ENCODE results near the gene IKZF1.

IKZF1 gene

DNA sequence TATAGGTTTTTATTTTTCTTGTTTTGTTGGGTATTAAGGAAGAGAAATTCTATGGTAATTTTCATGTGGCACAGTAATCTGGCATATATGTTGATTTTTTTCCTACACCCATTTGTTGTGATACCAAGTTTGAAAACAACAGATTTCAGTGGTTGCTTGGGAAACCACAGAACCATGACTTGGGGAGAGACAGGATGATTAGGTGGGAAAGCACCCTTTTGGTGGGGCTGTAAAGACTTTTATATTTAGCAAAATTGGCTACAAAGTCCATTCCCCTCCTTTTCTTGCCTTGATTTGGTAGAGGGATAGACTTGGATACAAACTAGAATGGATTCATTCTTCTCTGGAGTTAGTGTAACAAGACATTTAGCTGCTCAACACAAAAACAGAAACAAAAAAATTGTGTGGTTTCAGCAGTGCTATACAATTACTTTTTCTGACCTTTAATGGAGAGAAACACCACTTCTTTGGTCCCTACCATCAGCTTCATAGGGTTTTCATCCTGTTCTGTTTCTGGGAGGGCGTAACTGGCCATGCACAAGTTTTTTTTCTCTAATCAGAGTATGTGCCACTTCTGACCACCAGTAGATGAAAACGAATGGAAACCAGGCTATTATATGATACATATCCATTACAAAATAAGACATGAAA lies 92.9 kb downstream of the IKZF1 start:
- Histone ChIP-seq H3K79me2 (ENCODE audit: control insufficient read depth, low read length) (peaks cover 30% of the 10 kb centered on the region), H3K27ac (ENCODE audit: low read depth, low read length) (no peak overlapping the region), H3K4me1 (ENCODE audit: control insufficient read depth, low read length) (peaks cover 45% of the 10 kb centered on the region), H3K9me3 (ENCODE audit: control insufficient read depth, insufficient read depth, low read length) (no peaks in the 10 kb centered on the region), H3K4me2 (ENCODE audit: low read length) (no peak overlapping the region), H3K27me3 (ENCODE audit: control insufficient read depth, low read length) (no peaks in the 10 kb centered on the region), H3K9me2 (replicated peaks; ENCODE audit: control insufficient read depth, low read length) (no peaks in the 10 kb centered on the region), H3K36me3 (ENCODE audit: control insufficient read depth, low read length) (peaks cover 96% of the 10 kb centered on the region), H3K4me3 (ENCODE audit: low read length) (no peak overlapping the region), H3F3A (ENCODE audit: control insufficient read depth, insufficient read depth) (peaks cover 27% of the 10 kb centered on the region), H4K20me1 (ENCODE audit: control insufficient read depth, insufficient read depth, low read depth, low read length) (peaks cover 15% of the 10 kb centered on the region; the same call in 1 of the 2 replicates)
- TF ChIP-seq, protein P1, sequence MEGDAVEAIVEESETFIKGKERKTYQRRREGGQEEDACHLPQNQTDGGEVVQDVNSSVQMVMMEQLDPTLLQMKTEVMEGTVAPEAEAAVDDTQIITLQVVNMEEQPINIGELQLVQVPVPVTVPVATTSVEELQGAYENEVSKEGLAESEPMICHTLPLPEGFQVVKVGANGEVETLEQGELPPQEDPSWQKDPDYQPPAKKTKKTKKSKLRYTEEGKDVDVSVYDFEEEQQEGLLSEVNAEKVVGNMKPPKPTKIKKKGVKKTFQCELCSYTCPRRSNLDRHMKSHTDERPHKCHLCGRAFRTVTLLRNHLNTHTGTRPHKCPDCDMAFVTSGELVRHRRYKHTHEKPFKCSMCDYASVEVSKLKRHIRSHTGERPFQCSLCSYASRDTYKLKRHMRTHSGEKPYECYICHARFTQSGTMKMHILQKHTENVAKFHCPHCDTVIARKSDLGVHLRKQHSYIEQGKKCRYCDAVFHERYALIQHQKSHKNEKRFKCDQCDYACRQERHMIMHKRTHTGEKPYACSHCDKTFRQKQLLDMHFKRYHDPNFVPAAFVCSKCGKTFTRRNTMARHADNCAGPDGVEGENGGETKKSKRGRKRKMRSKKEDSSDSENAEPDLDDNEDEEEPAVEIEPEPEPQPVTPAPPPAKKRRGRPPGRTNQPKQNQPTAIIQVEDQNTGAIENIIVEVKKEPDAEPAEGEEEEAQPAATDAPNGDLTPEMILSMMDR (IDR thresholded peaks at IDR 0.05; ENCODE audit: low read depth, low read length, poor library complexity, severe bottlenecking) = no peak
- TF ChIP-seq EZH2phosphoT487 (IDR thresholded peaks at IDR 0.05; ENCODE audit: borderline replicate concordance, low read length) = no peak

DNA sequence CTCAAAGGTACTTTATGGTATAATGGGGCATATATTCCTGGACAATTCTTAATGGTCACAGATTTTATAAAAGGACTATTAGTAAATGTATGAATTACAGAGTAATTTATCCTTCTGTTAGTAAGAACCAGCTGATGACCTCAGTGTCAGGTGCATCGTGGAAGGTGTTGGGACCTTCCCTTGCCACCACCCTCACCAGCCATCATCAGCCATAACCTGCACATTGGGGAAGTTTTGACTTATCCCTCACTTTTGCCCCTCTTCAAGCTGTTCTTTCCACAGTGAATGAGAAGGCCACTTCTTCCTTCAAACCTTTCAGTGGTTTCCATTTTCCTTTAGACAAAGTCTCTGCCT lies 93.4 kb downstream of the IKZF1 start:
- H3K4me3 ChIP-seq (ENCODE audit: low read length) = no peak overlapping the region
- no peaks in the 10 kb centered on the region for H3K9me2 ChIP-seq (replicated peaks; ENCODE audit: control insufficient read depth, low read length)
- peaks cover 40% of the 10 kb centered on the region for H3K4me1 ChIP-seq (ENCODE audit: control insufficient read depth, low read length)
- H3K27me3 ChIP-seq (ENCODE audit: control insufficient read depth, low read length) = no peaks in the 10 kb centered on the region
- H3K9me3 ChIP-seq (ENCODE audit: control insufficient read depth, insufficient read depth, low read length) = no peaks in the 10 kb centered on the region
- peaks cover 29% of the 10 kb centered on the region for H3K79me2 ChIP-seq (ENCODE audit: control insufficient read depth, low read length)
- H3K4me2 ChIP-seq (ENCODE audit: low read length) = no peak overlapping the region
- H3K27ac ChIP-seq (ENCODE audit: low read depth, low read length) = no peak overlapping the region
- peaks cover 15% of the 10 kb centered on the region; the same call in 1 of the 2 replicates for H4K20me1 ChIP-seq (ENCODE audit: control insufficient read depth, insufficient read depth, low read depth, low read length)
- H3F3A ChIP-seq (ENCODE audit: control insufficient read depth, insufficient read depth) = peaks cover 32% of the 10 kb centered on the region
- TF ChIP-seq, protein P1 (IDR thresholded peaks at IDR 0.05; ENCODE audit: low read depth, low read length, poor library complexity, severe bottlenecking) = no peak
- TF ChIP-seq EZH2phosphoT487 (IDR thresholded peaks at IDR 0.05; ENCODE audit: borderline replicate concordance, low read length) = no peak
- peaks cover 96% of the 10 kb centered on the region for H3K36me3 ChIP-seq (ENCODE audit: control insufficient read depth, low read length)

DNA sequence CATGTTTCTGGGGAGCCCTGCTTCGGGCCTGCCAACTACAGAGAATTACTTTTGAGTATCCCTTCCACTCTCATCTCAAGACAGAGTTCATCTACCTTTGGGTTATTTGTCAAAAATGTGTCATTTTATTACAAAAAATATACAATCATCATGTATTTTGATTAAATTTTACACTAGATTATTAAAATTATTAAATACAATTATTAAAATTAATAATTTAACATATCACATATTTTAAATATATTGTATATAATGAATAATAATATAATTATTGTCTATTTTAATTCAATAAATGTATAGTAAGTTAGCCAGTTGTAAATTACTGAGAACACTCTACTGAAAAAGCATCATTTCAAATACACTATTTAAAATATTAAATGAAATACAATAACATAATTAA lies 94.7 kb downstream of the IKZF1 start:
- TF ChIP-seq, protein P1 (IDR thresholded peaks at IDR 0.05; ENCODE audit: low read depth, low read length, poor library complexity, severe bottlenecking) = no peak
- no peak for TF ChIP-seq EZH2phosphoT487 (IDR thresholded peaks at IDR 0.05; ENCODE audit: borderline replicate concordance, low read length)
- H3K27me3 ChIP-seq (ENCODE audit: control insufficient read depth, low read length) = no peaks in the 10 kb centered on the region

More for the DNA sequence above, 94.7 kb downstream of the IKZF1 start:
- H3F3A ChIP-seq (ENCODE audit: control insufficient read depth, insufficient read depth) = peaks cover 38% of the 10 kb centered on the region
- H3K27ac ChIP-seq (ENCODE audit: low read depth, low read length) = no peak overlapping the region
- H4K20me1 ChIP-seq (ENCODE audit: control insufficient read depth, insufficient read depth, low read depth, low read length) = peaks cover 16% of the 10 kb centered on the region; the same call in 1 of the 2 replicates
- H3K79me2 ChIP-seq (ENCODE audit: control insufficient read depth, low read length) = peaks cover 20% of the 10 kb centered on the region
- no peaks in the 10 kb centered on the region for H3K9me3 ChIP-seq (ENCODE audit: control insufficient read depth, insufficient read depth, low read length)
- no peak overlapping the region for H3K4me3 ChIP-seq (ENCODE audit: low read length)
- no peak overlapping the region for H3K4me2 ChIP-seq (ENCODE audit: low read length)
- H3K36me3 ChIP-seq (ENCODE audit: control insufficient read depth, low read length) = peaks cover 96% of the 10 kb centered on the region
- H3K4me1 ChIP-seq (ENCODE audit: control insufficient read depth, low read length) = peaks cover 38% of the 10 kb centered on the region
- no peaks in the 10 kb centered on the region for H3K9me2 ChIP-seq (replicated peaks; ENCODE audit: control insufficient read depth, low read length)
